HG03565 (cell line): Measurements from ENCODE around the gene GNG14.
A peak's percentile ranks its signal among the peaks of the same experiment; 100 is the strongest.
"Not testable (repeated sequence)": the region's sequence is repeated elsewhere in the genome, so short reads cannot be mapped to it uniquely, and the experiment has no call there.

ENCODE experiments used
- ATAC-seq: cut with Tn5 transposase; IDR thresholded peaks from one replicate; pipeline ENCODE4 v1.9.1; 2021; ENCODE audit warnings: mild to moderate bottlenecking, moderate library complexity; ENCODE audit not compliant: unreplicated experiment

Gene GNG14

GRCh38 chr19:12722566-12723380 lies 35.0 kb downstream of the GNG14 start:
- peak; percentile 70 for ATAC-seq

- ATAC-seq: no peak
These were observed 35.5 kb downstream of the GNG14 start for GRCh38 chr19:12723381-12723640.

DNA sequence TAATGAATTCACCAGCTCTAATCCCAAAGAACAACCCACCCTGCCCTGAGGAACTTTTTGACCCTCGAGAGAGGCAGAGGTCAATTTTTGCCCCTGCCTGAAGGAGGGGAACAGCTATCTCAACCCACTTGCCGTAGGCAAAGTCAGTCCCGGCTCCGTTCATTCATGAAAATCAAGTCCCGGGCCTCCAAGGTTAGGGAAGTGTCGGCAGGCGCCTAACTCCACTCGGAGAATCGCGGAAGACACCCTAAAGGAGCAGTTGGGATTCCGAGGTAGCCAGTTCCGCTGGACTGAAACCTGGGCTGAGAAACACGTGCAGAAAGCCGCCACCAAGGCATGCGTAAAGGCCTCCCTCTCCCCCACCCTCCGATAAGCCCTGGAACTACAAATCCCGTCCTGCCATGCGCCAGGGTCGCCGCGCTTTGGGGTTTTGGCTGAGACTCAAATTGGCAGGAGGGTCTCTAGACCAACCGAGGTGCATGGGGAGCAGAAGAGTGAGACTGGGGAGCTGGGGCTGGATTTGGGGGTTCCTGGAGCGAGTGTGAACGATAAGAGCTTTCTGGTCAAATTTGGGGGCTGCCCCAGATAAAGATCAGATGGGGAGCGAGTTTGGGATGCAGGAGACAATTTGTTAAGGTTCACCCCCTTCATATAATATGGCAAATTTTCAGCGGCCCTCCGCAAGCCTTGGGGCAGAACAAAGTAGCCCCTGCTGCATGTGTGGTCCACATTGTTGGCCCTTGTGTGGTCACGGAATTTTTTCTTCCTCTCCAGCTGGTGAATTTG lies 36.0 kb downstream of the GNG14 start, which contains the start of gene TNPO2:
Gene TNPO2, minus strand, starts transcription at position 292 of the 786 bp plus-strand sequence. CDS start 2,955 bp downstream, outside the sequence.
- ATAC-seq: no peak

DNA sequence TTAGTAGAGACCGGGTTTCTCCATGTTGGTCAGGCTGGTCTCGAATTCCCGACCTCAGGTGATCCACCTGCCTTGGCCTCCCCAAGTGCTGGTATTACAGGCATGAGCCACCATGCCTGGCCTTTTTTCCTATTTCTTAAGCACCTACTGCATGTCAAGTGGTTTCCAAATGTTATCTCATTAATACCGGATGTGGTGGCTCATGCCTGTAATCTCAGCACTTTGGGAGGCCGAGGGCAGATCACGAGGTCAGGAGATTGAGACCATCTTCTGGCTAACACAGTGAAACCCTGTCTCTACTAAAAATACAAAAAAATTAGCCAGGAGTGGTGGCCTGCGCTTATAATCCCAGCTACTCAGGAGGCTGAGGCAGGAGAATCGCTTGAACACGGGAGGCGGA lies 37.8 kb downstream of the GNG14 start:
- not testable (repeated sequence) for ATAC-seq

- ATAC-seq: no peak
These were observed 39.2 kb downstream of the GNG14 start for GRCh38 chr19:12726988-12727316.

GRCh38 chr19:12727745-12728433 lies 40.1 kb downstream of the GNG14 start:
- no peak for ATAC-seq

DNA sequence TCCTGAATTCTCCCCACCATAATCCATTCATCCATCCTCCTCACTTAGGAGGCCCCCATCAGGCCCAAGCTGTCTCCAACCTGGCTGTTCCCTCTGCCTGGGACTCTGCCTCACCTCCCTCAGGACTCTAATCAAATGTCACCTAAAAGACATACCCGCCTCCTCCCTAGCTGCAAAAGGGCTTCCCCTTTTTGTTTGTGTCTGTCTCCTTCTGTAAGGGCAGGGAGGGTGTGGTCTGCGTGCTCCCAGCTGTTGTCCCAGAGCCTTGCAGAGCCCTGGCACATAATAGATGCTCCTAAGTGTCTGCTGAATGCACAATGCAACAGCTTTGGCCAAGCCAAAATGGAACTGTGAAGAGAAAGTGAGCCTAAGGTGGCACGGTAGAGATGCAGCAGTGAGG lies 42.3 kb downstream of the GNG14 start:
- no peak for ATAC-seq

DNA sequence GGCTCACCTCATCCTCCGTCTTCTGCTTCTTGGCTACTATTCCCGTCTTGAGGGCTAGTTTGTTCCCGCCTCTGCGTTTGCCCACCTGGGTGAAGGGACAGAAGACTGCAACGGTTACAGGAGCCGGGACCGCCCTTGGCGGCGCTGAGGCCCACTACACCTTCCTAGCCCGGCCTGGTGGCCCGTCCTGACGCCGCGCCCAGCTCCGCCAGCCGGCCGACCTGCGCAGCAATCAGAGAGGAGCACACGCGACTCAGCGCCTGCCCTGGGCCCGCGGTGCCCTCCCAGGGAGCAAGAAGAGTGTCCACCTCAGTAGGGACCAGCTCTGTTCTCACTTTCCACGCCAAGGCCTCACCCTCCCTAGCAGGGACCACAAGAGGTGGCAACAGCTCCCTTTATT lies 43.5 kb downstream of the GNG14 start:
- no peak for ATAC-seq

DNA sequence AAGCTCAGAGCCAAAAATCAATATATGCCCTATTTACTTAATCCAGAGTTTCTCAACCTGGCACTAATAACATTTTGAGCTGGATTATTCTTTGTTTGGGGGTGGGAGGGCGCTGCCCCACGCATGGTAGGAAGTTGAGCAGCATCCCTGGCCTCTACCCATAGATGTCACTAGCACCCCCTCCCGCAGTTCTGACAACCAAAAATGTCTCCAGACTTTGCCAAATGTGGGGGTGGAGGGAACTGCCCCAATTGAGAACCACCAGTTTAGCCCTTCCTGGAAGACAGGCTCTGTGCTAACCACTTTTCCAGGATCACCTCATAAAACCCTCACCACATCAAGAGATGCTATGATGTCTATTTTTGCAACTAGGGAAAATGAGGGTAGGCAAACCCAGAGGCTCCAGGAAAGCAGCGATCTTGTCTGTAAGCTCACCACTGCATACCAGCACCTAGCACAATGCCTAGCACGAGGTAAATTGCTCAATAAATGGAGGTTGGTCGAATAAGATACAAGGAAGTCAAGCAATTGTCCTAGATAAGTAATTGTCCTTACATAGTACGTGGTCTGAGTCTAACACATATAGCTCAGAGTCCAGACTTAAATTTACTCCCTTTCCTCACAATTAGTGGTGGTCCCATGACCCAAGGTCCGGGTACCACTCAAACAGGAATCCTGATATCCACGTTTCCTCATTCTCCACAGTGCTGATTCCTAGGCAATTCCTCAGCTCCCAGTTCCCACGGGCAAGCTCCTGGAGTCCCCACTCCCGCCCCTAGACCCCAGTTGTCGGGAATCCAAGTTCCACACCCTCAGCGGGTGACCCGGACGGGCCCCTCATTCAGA lies 45.8 kb downstream of the GNG14 start:
- no peak for ATAC-seq

- ATAC-seq: peak; percentile 54
These were observed 49.4 kb downstream of the GNG14 start, which contains the start of gene GET3 for GRCh38 chr19:12736995-12737834. Gene GET3, plus strand, starts transcription at chr19:12737497. Its CDS starts 9 bp downstream, at chr19:12737506.

DNA sequence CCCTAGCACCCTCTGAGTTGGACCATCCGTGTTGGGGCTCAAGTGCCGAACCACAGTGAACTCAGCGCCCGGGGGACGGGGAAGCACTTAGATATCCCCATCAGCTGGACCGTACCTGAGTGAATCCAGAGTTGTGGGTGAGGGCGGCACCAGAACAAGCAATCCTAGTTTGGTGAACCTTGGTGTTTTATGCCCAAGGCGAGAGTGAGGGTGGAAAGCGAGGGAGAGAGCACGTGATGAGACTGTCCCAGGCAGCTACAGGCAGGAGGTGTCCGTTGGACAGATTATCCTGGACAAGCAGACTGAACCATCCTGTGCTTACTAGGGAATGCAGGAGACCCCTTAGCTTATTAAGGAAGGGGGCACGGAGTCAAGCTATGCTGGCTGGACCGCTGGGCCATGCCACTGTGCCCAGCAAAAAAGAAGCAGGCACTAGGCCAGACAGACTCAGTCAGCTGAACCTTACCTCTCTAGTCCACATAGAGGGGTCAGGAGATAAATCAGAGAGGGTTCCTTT lies 50.1 kb downstream of the GNG14 start:
- no peak for ATAC-seq
